ENCODE results near the gene C1QB. TPM values are rescaled to one million over a fixed set of nuclear protein-coding genes. Genes with fewer than 3 reads are reported as not detected.

The C1QB gene
- total RNA-seq, 1 donor: 0.72 TPM

- Histone ChIP-seq H3K36me3 (ENCODE audit: insufficient read depth, low read length) (no peaks in the 10 kb centered on the region), H3K9me3 (ENCODE audit: low read depth, low read length) (no peaks in the 10 kb centered on the region), H3K4me2 (ENCODE audit: insufficient read depth, low read length) (no peak overlapping the region), H3K27me3 (ENCODE audit: insufficient read depth, low read length) (peaks cover 22% of the 10 kb centered on the region), H3K4me3 (ENCODE audit: insufficient read depth, low read length) (no peak overlapping the region), H3K79me2 (ENCODE audit: insufficient read depth, low read length) (no peaks in the 10 kb centered on the region), H2AFZ (ENCODE audit: low read length) (no peak overlapping the region), H4K20me1 (ENCODE audit: insufficient read depth, low read length) (no peaks in the 10 kb centered on the region), H3K4me1 (ENCODE audit: insufficient read depth, low read length) (no peaks in the 10 kb centered on the region), H3K27ac (ENCODE audit: low read depth, low read length) (no peak overlapping the region)
- DNase-seq (ENCODE audit: insufficient read length, low spot score, missing footprints): peak; percentile 58
- no peak for TF ChIP-seq CTCF (IDR thresholded peaks at IDR 0.05; ENCODE audit: extremely low read depth, low read depth, low read length)
These were observed 33.8 kb upstream of the C1QB start for GRCh38 chr1:22619252-22619651.

GRCh38 chr1:22619798-22620197 lies 33.2 kb upstream of the C1QB start:
- H3K79me2 ChIP-seq (ENCODE audit: insufficient read depth, low read length): no peaks in the 10 kb centered on the region
- no peak overlapping the region for H3K4me2 ChIP-seq (ENCODE audit: insufficient read depth, low read length)
- H2AFZ ChIP-seq (ENCODE audit: low read length): no peak overlapping the region
- DNase-seq (ENCODE audit: insufficient read length, low spot score, missing footprints): peak; percentile 25
- no peak overlapping the region for H3K27ac ChIP-seq (ENCODE audit: low read depth, low read length)
- H3K36me3 ChIP-seq (ENCODE audit: insufficient read depth, low read length): no peaks in the 10 kb centered on the region
- no peak for TF ChIP-seq CTCF (IDR thresholded peaks at IDR 0.05; ENCODE audit: extremely low read depth, low read depth, low read length)
- H3K27me3 ChIP-seq (ENCODE audit: insufficient read depth, low read length): peaks cover 22% of the 10 kb centered on the region
- H3K4me1 ChIP-seq (ENCODE audit: insufficient read depth, low read length): no peaks in the 10 kb centered on the region
- no peaks in the 10 kb centered on the region for H4K20me1 ChIP-seq (ENCODE audit: insufficient read depth, low read length)
- H3K4me3 ChIP-seq (ENCODE audit: insufficient read depth, low read length): no peak overlapping the region
- no peaks in the 10 kb centered on the region for H3K9me3 ChIP-seq (ENCODE audit: low read depth, low read length)

GRCh38 chr1:22621761-22622160 lies 31.3 kb upstream of the C1QB start:
- Histone ChIP-seq H3K79me2 (ENCODE audit: insufficient read depth, low read length) (no peaks in the 10 kb centered on the region), H3K9me3 (ENCODE audit: low read depth, low read length) (no peaks in the 10 kb centered on the region), H3K27ac (ENCODE audit: low read depth, low read length) (no peak overlapping the region), H3K27me3 (ENCODE audit: insufficient read depth, low read length) (peaks cover 23% of the 10 kb centered on the region), H3K4me3 (ENCODE audit: insufficient read depth, low read length) (no peak overlapping the region), H3K4me1 (ENCODE audit: insufficient read depth, low read length) (no peaks in the 10 kb centered on the region), H2AFZ (ENCODE audit: low read length) (no peak overlapping the region), H4K20me1 (ENCODE audit: insufficient read depth, low read length) (no peaks in the 10 kb centered on the region), H3K4me2 (ENCODE audit: insufficient read depth, low read length) (no peak overlapping the region), H3K36me3 (ENCODE audit: insufficient read depth, low read length) (no peaks in the 10 kb centered on the region)
- peak; percentile 67 for DNase-seq (ENCODE audit: insufficient read length, low spot score, missing footprints)
- no peak for TF ChIP-seq CTCF (IDR thresholded peaks at IDR 0.05; ENCODE audit: extremely low read depth, low read depth, low read length)

GRCh38 chr1:22625262-22625925 lies 27.6 kb upstream of the C1QB start:
- Histone ChIP-seq H3K27me3 (ENCODE audit: insufficient read depth, low read length) (peaks cover 12% of the 10 kb centered on the region), H3K4me3 (ENCODE audit: insufficient read depth, low read length) (no peak overlapping the region), H3K4me2 (ENCODE audit: insufficient read depth, low read length) (no peak overlapping the region), H3K27ac (ENCODE audit: low read depth, low read length) (no peak overlapping the region), H4K20me1 (ENCODE audit: insufficient read depth, low read length) (no peaks in the 10 kb centered on the region), H3K9me3 (ENCODE audit: low read depth, low read length) (no peaks in the 10 kb centered on the region), H3K4me1 (ENCODE audit: insufficient read depth, low read length) (no peaks in the 10 kb centered on the region), H3K36me3 (ENCODE audit: insufficient read depth, low read length) (no peaks in the 10 kb centered on the region), H3K79me2 (ENCODE audit: insufficient read depth, low read length) (no peaks in the 10 kb centered on the region), H2AFZ (ENCODE audit: low read length) (no peak overlapping the region)
- TF ChIP-seq CTCF (IDR thresholded peaks at IDR 0.05; ENCODE audit: extremely low read depth, low read depth, low read length): no peak
- peak; percentile 74 for DNase-seq (ENCODE audit: insufficient read length, low spot score, missing footprints)

Measured in osteoblast (primary cell).